T-helper 2 cell treated with Interferon-gamma antibody and Interleukin-4, amounts not matched to agents 100 ng/mL and 5 ng/mL, for 36 hours (primary cell): ENCODE measurements around the gene HAUS5. TPM values are rescaled to one million over a fixed set of nuclear protein-coding genes. Genes with fewer than 3 reads are reported as not detected.
"Not testable (repeated sequence)": the region's sequence is repeated elsewhere in the genome, so short reads cannot be mapped to it uniquely, and the experiment has no call there.

Source experiments
- intact Hi-C: fragments of 100-400 bp; cut with micrococcal nuclease; formaldehyde crosslinking; loops from one replicate; pipeline ENCODE4 v1.15.1; 2023
- total RNA-seq: library from RNA; stranded (reverse); gene quantifications from 2 replicates; pipeline ENCODE4 v1.2.3, GENCODE V29; 2022

The HAUS5 gene
- total RNA-seq, 1 donor from 2014 or later = 47.4 TPM

- intact Hi-C loops = not testable (repeated sequence)
These were observed 5.4 kb upstream of the HAUS5 start for GRCh38 chr19:35607170-35607569.

GRCh38 chr19:35607661-35608060 is 4.9 kb upstream of the HAUS5 start:
- intact Hi-C loops = no loop called here

GRCh38 chr19:35608251-35608650 is 4.3 kb upstream of the HAUS5 start:
- intact Hi-C loops = no loop called here

GRCh38 chr19:35609851-35610353 is 2.6 kb upstream of the HAUS5 start:
- intact Hi-C loops = no loop called here

GRCh38 chr19:35612224-35612558 is 344 bp upstream of the HAUS5 start:
- intact Hi-C loops = loop anchor here (1.0 kb wide), 4 partner anchors 16 to 66 kb away; partner anchors contain the start of gene COX6B1

GRCh38 chr19:35613574-35613973 is 1.0 kb downstream of the HAUS5 start:
- intact Hi-C loops = no loop called here

GRCh38 chr19:35615036-35615435 is 2.5 kb downstream of the HAUS5 start:
- intact Hi-C loops = no loop called here

- intact Hi-C loops = no loop called here
These were observed 6.3 kb downstream of the HAUS5 start for GRCh38 chr19:35618857-35619256.

GRCh38 chr19:35619290-35619923 is 6.9 kb downstream of the HAUS5 start:
- intact Hi-C loops = no loop called here

GRCh38 chr19:35620001-35620400 is 7.5 kb downstream of the HAUS5 start:
- intact Hi-C loops = no loop called here

GRCh38 chr19:35621708-35622107 is 9.2 kb downstream of the HAUS5 start:
- intact Hi-C loops = no loop called here

GRCh38 chr19:35622750-35623149 is 10.2 kb downstream of the HAUS5 start:
- intact Hi-C loops = no loop called here

GRCh38 chr19:35623327-35624010 is 10.9 kb downstream of the HAUS5 start:
- intact Hi-C loops = no loop called here

- intact Hi-C loops = loop anchor here (1.0 to 5.0 kb wide), 5 partner anchors 16 to 114 kb away; partner anchors contain the start of genes COX6B1, HAUS5 and IGFLR1
These were observed 15.7 kb downstream of the HAUS5 start for GRCh38 chr19:35628264-35628564.

GRCh38 chr19:35628565-35629331 is 16.2 kb downstream of the HAUS5 start, which contains the start of gene RBM42:
TSS of gene RBM42 (plus strand) at chr19:35629036. CDS start at chr19:35629154, 118 bp downstream.
- intact Hi-C loops = loop anchor here (1.0 to 5.0 kb wide), 5 partner anchors 16 to 114 kb away; partner anchors contain the start of genes COX6B1, HAUS5 and IGFLR1

- intact Hi-C loops = loop anchor here (5.0 kb wide), 1 partner anchor 113 kb away; the partner anchor contains the start of gene IGFLR1
These were observed 16.7 kb downstream of the HAUS5 start for GRCh38 chr19:35629332-35629633.

- intact Hi-C loops = no loop called here
These were observed 21.3 kb downstream of the HAUS5 start for GRCh38 chr19:35633727-35634440.

- intact Hi-C loops = no loop called here
These were observed 24.1 kb downstream of the HAUS5 start for GRCh38 chr19:35636651-35637050.

- intact Hi-C loops = no loop called here
These were observed 24.6 kb downstream of the HAUS5 start for GRCh38 chr19:35637165-35637564.

GRCh38 chr19:35639321-35639639 is 26.7 kb downstream of the HAUS5 start:
- intact Hi-C loops = no loop called here

GRCh38 chr19:35639863-35640262 is 27.3 kb downstream of the HAUS5 start:
- intact Hi-C loops = loop anchor here (10.0 kb wide), 1 partner anchor 415 kb away; the partner anchor contains the start of genes THAP8 and WDR62
